OCI-LY1 (cell line): ENCODE measurements around the gene UNC5A.

Experiments used
- H2AFZ ChIP-seq: fragments of 200-600 bp; sonication (generic), shearing (Covaris generic); 2 replicates; pipeline ENCODE4 v1.6.0; 2014; ENCODE audit warnings: antibody characterized with exemption, mild to moderate bottlenecking, low read length
- H3F3A ChIP-seq: fragments of 200-600 bp; sonication (generic), shearing (Covaris generic); 2 replicates; pipeline ENCODE4 v1.6.0; 2014; ENCODE audit warnings: mild to moderate bottlenecking, antibody characterized with exemption, low read length, moderate library complexity; ENCODE audit not compliant: insufficient read depth
- H3K27ac ChIP-seq: fragments of 200-600 bp; sonication (generic); 2 replicates; pipeline ENCODE4 v1.5.1; 2014; ENCODE audit warnings: low read length, mixed run types, mild to moderate bottlenecking, low read depth; ENCODE audit not compliant: poor library complexity, severe bottlenecking
- H3K27me3 ChIP-seq: fragments of 200-600 bp; sonication (generic); 2 replicates; pipeline ENCODE4 v1.6.0; 2014; ENCODE audit warnings: antibody characterized with exemption, mild to moderate bottlenecking, low read length, moderate library complexity; ENCODE audit not compliant: insufficient read depth
- H3K36me3 ChIP-seq: fragments of 200-600 bp; sonication (generic); 2 replicates; pipeline ENCODE4 v1.6.1; 2014; ENCODE audit warnings: mild to moderate bottlenecking, antibody characterized with exemption, low read length, moderate library complexity, mixed read lengths; ENCODE audit not compliant: insufficient read depth
- H3K4me1 ChIP-seq: fragments of 200-600 bp; sonication (generic); 2 replicates; pipeline ENCODE4 v1.5.1; 2014; ENCODE audit warnings: mild to moderate bottlenecking, low read length, moderate library complexity; ENCODE audit not compliant: insufficient read depth, severe bottlenecking
- H3K4me2 ChIP-seq: fragments of 200-600 bp; sonication (generic), shearing (Covaris generic); 2 replicates; pipeline ENCODE4 v1.6.1; 2014; ENCODE audit warnings: low read length
- H3K4me3 ChIP-seq: fragments of 200-600 bp; sonication (generic); 2 replicates; pipeline ENCODE4 v1.5.1; 2014; ENCODE audit warnings: low read length, low read depth, mild to moderate bottlenecking, mixed read lengths; ENCODE audit not compliant: poor library complexity, severe bottlenecking
- H3K79me2 ChIP-seq: fragments of 200-600 bp; shearing (Covaris generic); 2 replicates; pipeline ENCODE4 v1.6.1; 2016; ENCODE audit warnings: mixed run types, low read length, mixed read lengths; ENCODE audit not compliant: insufficient read depth
- H3K9ac ChIP-seq: fragments of 200-600 bp; sonication (generic), shearing (Covaris generic); 2 replicates; pipeline ENCODE4 v1.6.1; 2014; ENCODE audit warnings: mild to moderate bottlenecking, low read length, mixed read lengths
- H3K9me2 ChIP-seq: fragments of 200-600 bp; sonication (generic), shearing (Covaris generic); 2 replicates; pipeline ENCODE4 v1.6.1; 2014; ENCODE audit warnings: low read depth, mild to moderate bottlenecking, low read length, mixed read lengths
- H3K9me3 ChIP-seq: fragments of 200-600 bp; shearing (Covaris generic); 2 replicates; pipeline ENCODE4 v1.6.1; 2014; ENCODE audit warnings: low read length, mixed read lengths
- H4K20me1 ChIP-seq: fragments of 200-600 bp; sonication (generic), shearing (Covaris generic); 2 replicates; pipeline ENCODE4 v1.6.0; 2016; ENCODE audit warnings: mild to moderate bottlenecking, low read length; ENCODE audit not compliant: insufficient read depth
- EZH2 ChIP-seq: fragments of 200-600 bp; sonication (generic), shearing (Covaris generic); IDR thresholded peaks from 2 replicates; pipeline ENCODE4 v1.8.0; 2017; ENCODE audit warnings: borderline replicate concordance, mixed run types, mild to moderate bottlenecking, antibody characterized with exemption, low read length, moderate library complexity, mixed read lengths
- TF ChIP-seq, protein P1 (sequence below): fragments of 200-600 bp; sonication (generic), shearing (Covaris generic); IDR thresholded peaks from 2 replicates; pipeline ENCODE4 v1.5.1; 2017; ENCODE audit warnings: mild to moderate bottlenecking, antibody characterized with exemption, low read length, moderate library complexity, mixed read lengths

UNC5A gene

DNA sequence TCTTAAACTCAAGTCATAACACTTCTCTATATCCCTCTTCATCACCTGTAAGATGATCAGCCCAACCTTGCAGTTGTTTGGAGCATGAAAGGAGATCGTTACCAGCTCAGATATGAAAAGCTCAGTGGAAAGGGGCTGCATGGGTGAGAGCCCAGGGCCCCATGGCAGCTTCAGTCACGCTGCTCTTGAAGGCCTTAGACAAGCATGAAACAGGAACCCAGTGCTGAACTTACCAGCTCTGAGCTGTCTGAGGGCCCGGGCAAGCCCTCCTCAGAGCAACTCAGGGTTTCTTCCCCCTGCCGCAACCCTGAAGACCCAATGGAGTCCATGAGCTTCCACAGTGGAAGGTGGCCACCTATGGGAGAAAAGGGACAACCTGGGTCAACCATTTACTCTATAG lies 85.5 kb downstream of the UNC5A start:
- Histone ChIP-seq H3K9me2 (no peaks in the 10 kb centered on the region), H3K79me2 (no peaks in the 10 kb centered on the region), H3K4me1 (no peaks in the 10 kb centered on the region), H3K4me3 (no peak overlapping the region), H3K27me3 (no peaks in the 10 kb centered on the region; the same call in 1 of the 2 replicates), H2AFZ (no peak overlapping the region), H3K36me3 (0 out of 2 replicates have a peak, but pooled peaks cover 2% of the 10 kb centered on the region), H3K9ac (no peak overlapping the region), H4K20me1 (no peaks in the 10 kb centered on the region), H3K27ac (no peak overlapping the region), H3F3A (no peaks in the 10 kb centered on the region), H3K4me2 (no peak overlapping the region), H3K9me3 (no peaks in the 10 kb centered on the region)
- no peak for TF ChIP-seq EZH2
- TF ChIP-seq, protein P1, sequence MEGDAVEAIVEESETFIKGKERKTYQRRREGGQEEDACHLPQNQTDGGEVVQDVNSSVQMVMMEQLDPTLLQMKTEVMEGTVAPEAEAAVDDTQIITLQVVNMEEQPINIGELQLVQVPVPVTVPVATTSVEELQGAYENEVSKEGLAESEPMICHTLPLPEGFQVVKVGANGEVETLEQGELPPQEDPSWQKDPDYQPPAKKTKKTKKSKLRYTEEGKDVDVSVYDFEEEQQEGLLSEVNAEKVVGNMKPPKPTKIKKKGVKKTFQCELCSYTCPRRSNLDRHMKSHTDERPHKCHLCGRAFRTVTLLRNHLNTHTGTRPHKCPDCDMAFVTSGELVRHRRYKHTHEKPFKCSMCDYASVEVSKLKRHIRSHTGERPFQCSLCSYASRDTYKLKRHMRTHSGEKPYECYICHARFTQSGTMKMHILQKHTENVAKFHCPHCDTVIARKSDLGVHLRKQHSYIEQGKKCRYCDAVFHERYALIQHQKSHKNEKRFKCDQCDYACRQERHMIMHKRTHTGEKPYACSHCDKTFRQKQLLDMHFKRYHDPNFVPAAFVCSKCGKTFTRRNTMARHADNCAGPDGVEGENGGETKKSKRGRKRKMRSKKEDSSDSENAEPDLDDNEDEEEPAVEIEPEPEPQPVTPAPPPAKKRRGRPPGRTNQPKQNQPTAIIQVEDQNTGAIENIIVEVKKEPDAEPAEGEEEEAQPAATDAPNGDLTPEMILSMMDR, result no peak

GRCh38 chr5:176897263-176897662 lies 86.9 kb downstream of the UNC5A start:
- Histone ChIP-seq H4K20me1 (no peaks in the 10 kb centered on the region), H3K9ac (no peak overlapping the region), H3K4me1 (no peaks in the 10 kb centered on the region), H3K4me2 (no peak overlapping the region), H3K9me3 (no peaks in the 10 kb centered on the region), H3F3A (no peaks in the 10 kb centered on the region), H3K9me2 (no peaks in the 10 kb centered on the region), H3K36me3 (peaks cover 14% of the 10 kb centered on the region; the same call in 1 of the 2 replicates), H2AFZ (no peak overlapping the region), H3K27me3 (no peaks in the 10 kb centered on the region; the same call in 1 of the 2 replicates), H3K4me3 (no peak overlapping the region), H3K79me2 (no peaks in the 10 kb centered on the region), H3K27ac (no peak overlapping the region)
- no peak for TF ChIP-seq EZH2
- TF ChIP-seq, protein P1, result no peak

GRCh38 chr5:176899296-176899891 lies 89.0 kb downstream of the UNC5A start, which contains the start of gene HK3:
TSS of gene HK3 (minus strand) at chr5:176899346. CDS start at chr5:176896159, 3,187 bp downstream.
- no peak for TF ChIP-seq EZH2
- TF ChIP-seq, protein P1, result no peak
- H4K20me1 ChIP-seq, result no peaks in the 10 kb centered on the region
- H3K27me3 ChIP-seq, result no peaks in the 10 kb centered on the region

More at GRCh38 chr5:176899296-176899891, 89.0 kb downstream of the UNC5A start, which contains the start of gene HK3:
- Histone ChIP-seq H3K4me3 (no peak within 1 kb of the TSS), H3K4me2 (no peak within 1 kb of the TSS), H3K9ac (no peak within 1 kb of the TSS), H3F3A (no peaks in the 10 kb centered on the region), H2AFZ (no peak within 1 kb of the TSS), H3K4me1 (no peaks in the 10 kb centered on the region), H3K27ac (no peak within 1 kb of the TSS), H3K36me3 (peaks cover 35% of the 10 kb centered on the region), H3K9me2 (no peaks in the 10 kb centered on the region), H3K79me2 (no peaks in the 10 kb centered on the region), H3K9me3 (no peaks in the 10 kb centered on the region)
